Cardiac fibroblast (primary cell): ENCODE results near the gene KRT33B.

ENCODE experiments used
- DNase-seq, 2 donors: peaks; one replicate each; pipeline versions ENCODE4 v3.0.0 to v3.0.0-alpha.2; 2010; ENCODE audit warnings: low read depth in 2 of 2
- H3K4me3 ChIP-seq, 2 donors: replicated peaks in 1 of 2; 1 replicate in 1 of 2; 2 replicates in 1 of 2; pipeline ENCODE4 v1.5.1; 2011; ENCODE audit warnings: low read depth in 2 of 2, low read length in 2 of 2, mild to moderate bottlenecking in 2 of 2, moderate library complexity in 1 of 2
- TF ChIP-seq, protein P1 (sequence below): IDR thresholded peaks from one replicate; pipeline ENCODE4 v1.5.1; 2011; ENCODE audit warnings: low read depth, mild to moderate bottlenecking, low read length, inconsistent platforms

The KRT33B gene

DNA sequence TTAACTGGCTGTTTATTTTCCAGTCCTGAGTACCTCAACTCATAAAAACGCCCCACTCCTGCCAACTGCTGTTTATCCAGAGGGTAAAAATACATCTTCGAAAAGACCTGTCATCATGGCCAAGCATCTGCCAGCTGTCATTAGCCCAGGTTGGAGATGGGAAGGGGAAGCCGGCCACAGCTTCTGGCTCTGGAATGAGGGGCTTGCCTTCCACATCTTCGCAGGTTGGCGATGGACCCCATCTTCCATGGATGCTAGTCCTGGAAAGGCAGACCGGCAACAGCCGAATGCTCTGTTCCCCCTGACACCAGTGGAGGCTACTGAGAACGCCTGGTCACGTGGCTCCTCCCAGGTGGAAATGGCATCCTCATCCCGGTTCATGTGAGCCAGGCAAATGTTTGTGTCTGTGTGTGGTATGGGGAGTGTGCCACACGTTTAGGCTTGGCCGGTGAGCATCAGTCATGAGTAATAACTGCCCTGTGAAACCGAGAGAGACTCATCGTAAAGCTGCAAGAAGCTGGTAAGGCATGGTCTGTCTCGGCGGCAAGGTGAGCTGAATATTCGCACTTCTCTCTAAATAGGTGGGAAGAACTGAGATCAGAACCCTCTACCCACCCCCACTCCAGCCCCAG lies 53.7 kb downstream of the KRT33B start:
- H3K4me3 ChIP-seq, result no peak overlapping the region
- DNase-seq, result no peak
- TF ChIP-seq, protein P1, sequence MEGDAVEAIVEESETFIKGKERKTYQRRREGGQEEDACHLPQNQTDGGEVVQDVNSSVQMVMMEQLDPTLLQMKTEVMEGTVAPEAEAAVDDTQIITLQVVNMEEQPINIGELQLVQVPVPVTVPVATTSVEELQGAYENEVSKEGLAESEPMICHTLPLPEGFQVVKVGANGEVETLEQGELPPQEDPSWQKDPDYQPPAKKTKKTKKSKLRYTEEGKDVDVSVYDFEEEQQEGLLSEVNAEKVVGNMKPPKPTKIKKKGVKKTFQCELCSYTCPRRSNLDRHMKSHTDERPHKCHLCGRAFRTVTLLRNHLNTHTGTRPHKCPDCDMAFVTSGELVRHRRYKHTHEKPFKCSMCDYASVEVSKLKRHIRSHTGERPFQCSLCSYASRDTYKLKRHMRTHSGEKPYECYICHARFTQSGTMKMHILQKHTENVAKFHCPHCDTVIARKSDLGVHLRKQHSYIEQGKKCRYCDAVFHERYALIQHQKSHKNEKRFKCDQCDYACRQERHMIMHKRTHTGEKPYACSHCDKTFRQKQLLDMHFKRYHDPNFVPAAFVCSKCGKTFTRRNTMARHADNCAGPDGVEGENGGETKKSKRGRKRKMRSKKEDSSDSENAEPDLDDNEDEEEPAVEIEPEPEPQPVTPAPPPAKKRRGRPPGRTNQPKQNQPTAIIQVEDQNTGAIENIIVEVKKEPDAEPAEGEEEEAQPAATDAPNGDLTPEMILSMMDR, result no peak

DNA sequence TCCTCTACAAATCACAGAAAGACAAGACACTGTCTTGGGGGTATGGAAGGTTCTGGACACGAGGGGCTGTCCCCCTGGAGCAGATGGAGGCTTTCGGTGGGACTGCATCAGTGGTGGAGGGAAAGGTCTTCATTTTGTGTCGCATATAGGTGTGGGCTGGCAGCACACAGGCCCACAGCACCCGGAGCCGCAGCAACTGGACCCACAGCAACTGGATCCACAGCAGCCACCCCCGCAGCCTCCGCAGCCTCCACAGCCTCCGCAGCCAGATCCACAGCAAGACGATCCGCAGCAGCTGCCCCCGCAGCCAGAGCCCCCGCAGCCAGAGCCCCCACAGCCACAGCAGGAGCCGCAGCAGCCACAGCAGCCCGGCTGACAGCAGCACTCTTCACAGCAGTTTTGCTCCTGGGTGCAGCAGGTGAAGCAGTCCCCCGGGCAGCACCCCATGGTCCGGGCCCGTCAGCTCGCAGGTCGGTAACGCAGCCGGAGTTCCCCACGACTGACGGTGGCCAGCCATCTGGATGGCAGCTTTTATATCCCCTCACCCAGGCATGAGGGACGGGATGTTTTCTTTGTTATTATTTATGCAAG lies 54.3 kb downstream of the KRT33B start, which contains the start of gene KRTAP17-1:
KRTAP17-1 (minus strand) TSS at position 507 of the 591 bp plus-strand sequence; CDS start at position 447, 60 bp downstream.
- DNase-seq, result no peak
- TF ChIP-seq, protein P1, result no peak
- H3K4me3 ChIP-seq, result no peak within 1 kb of the TSS
